K562 (cell line): ENCODE results near the gene SLC30A9. TPM values are rescaled to one million over a fixed set of nuclear protein-coding genes. Genes with fewer than 3 reads are reported as not detected.

ENCODE experiments used
- CCAR2 ChIP-seq: fragments of 200-400 bp; formaldehyde crosslinking; IDR thresholded peaks from 2 replicates; pipeline ENCODE4 v1.6.1; 2017; ENCODE audit warnings: mild to moderate bottlenecking, low read depth, low read length
- CCNT2 ChIP-seq: IDR thresholded peaks from 2 replicates; pipeline ENCODE4 v1.6.1; 2011; ENCODE audit warnings: borderline replicate concordance, low read depth, mild to moderate bottlenecking, moderate library complexity, mixed read lengths, low read length; ENCODE audit not compliant: insufficient read length; ENCODE audit errors: extremely low read depth
- FIP1L1 ChIP-seq: fragments of 200-400 bp; formaldehyde crosslinking; IDR thresholded peaks from 2 replicates; pipeline ENCODE4 v1.6.1; 2018; ENCODE audit warnings: mild to moderate bottlenecking, low read depth, low read length; ENCODE audit not compliant: poor library complexity, severe bottlenecking
- FOXJ3 ChIP-seq: sonication (generic); formaldehyde crosslinking; IDR thresholded peaks from 2 replicates; pipeline ENCODE4 v1.4.0; 2020; ENCODE audit warnings: mild to moderate bottlenecking, missing genetic modification reagents
- HNRNPLL ChIP-seq: fragments of 200-400 bp; formaldehyde crosslinking; IDR thresholded peaks from 2 replicates; pipeline ENCODE4 v1.6.1; 2017; ENCODE audit warnings: low read length, low read depth, mild to moderate bottlenecking; ENCODE audit not compliant: poor library complexity, severe bottlenecking
- KLF16 ChIP-seq: IDR thresholded peaks from 2 replicates; pipeline ENCODE4 v1.6.1; 2016; ENCODE audit warnings: antibody characterized with exemption
- NFXL1 ChIP-seq: fragments of 450-650 bp; formaldehyde crosslinking; IDR thresholded peaks from 2 replicates; pipeline ENCODE4 v1.4.0; 2021; ENCODE audit warnings: mild to moderate bottlenecking
- POLR2H ChIP-seq: IDR thresholded peaks from 2 replicates; pipeline ENCODE4 v1.6.1; 2016; ENCODE audit warnings: missing genetic modification characterization, low read depth, mild to moderate bottlenecking, control low read depth, missing compliant biosample characterization, moderate library complexity
- RBFOX2 ChIP-seq: fragments of 200-400 bp; formaldehyde crosslinking; IDR thresholded peaks from 2 replicates; pipeline ENCODE4 v1.6.1; 2017; ENCODE audit warnings: low read depth, mild to moderate bottlenecking, low read length, moderate library complexity
- RBM14 ChIP-seq: fragments of 200-400 bp; formaldehyde crosslinking; IDR thresholded peaks from 2 replicates; pipeline ENCODE4 v1.6.1; 2018; ENCODE audit warnings: low read depth, mild to moderate bottlenecking, low read length, moderate library complexity, borderline replicate concordance; ENCODE audit not compliant: insufficient read depth
- RHOXF2B ChIP-seq: fragments of 250-450 bp; sonication (Bioruptor Pico); conservative IDR thresholded peaks from 2 replicates; pipeline ENCODE4 v1.5.1; 2021
- SMARCA5 ChIP-seq: fragments of 450-650 bp; IDR thresholded peaks from 2 replicates; pipeline ENCODE4 v1.6.1; 2016
- TAF9B ChIP-seq: fragments of 450-650 bp; IDR thresholded peaks from 2 replicates; pipeline ENCODE4 v1.6.1; 2018; ENCODE audit warnings: mild to moderate bottlenecking; ENCODE audit not compliant: partially characterized antibody
- YY1 ChIP-seq, 3 experiments: IDR thresholded peaks; 2 replicates each; pipeline ENCODE4 v1.6.1; 2011; ENCODE audit warnings: low read length in 2 of 3, mild to moderate bottlenecking in 2 of 3, moderate library complexity in 2 of 3, borderline replicate concordance in 1 of 3, control low read depth in 1 of 3, low read depth in 1 of 3; ENCODE audit not compliant: insufficient read depth in 3 of 3, insufficient replicate concordance in 2 of 3, control insufficient read depth in 1 of 3, insufficient read length in 1 of 3; ENCODE audit errors: extremely low read depth in 1 of 3
- ZNF24 ChIP-seq: fragments of 450-650 bp; IDR thresholded peaks from 2 replicates; pipeline ENCODE4 v1.6.1; 2016
- ZNF282 ChIP-seq: sonication (generic); formaldehyde crosslinking; IDR thresholded peaks from 2 replicates; pipeline ENCODE4 v1.8.1; 2023; ENCODE audit warnings: missing genetic modification reagents
- ZNF766 ChIP-seq: fragments of 200-800 bp; sonication (Bioruptor generic); conservative IDR thresholded peaks from 2 replicates; pipeline ENCODE4 v1.6.1; 2016; ENCODE audit warnings: missing genetic modification characterization, missing compliant biosample characterization
- polyA plus RNA-seq, 8 experiments: library from polyadenylated mRNA; depleted of rRNA in 4 of 8; stranded (reverse) in 5 of 8; unstranded in 3 of 8; fragments of >200 nt; fragmentation: Nextera tagmentation in 2 of 8; fragmentation: Illumina TruSeq in 1 of 8; extraction: Ambion mirVana in 2 of 8; extraction: Trizol in 1 of 8; gene quantifications; 2 replicates each; pipeline versions ENCODE4 v1.2.1 to v1.2.3, GENCODE V29; 2011 to 2014; ENCODE audit warnings: inconsistent platforms in 1 of 8, missing spikeins in 1 of 8
- total RNA-seq, 7 experiments: library from RNA; depleted of rRNA in 6 of 7; stranded (reverse); fragments of >200 nt in 6 of 7; fragmentation: Illumina TruSeq in 2 of 7; extraction: Trizol in 2 of 7; gene quantifications; 2 replicates each; pipeline versions ENCODE4 v1.2.1 to v1.2.3, GENCODE V29; 2011 to 2021; ENCODE audit warnings: low replicate concordance in 1 of 7
- TF ChIP-seq, protein P1 (sequence below), 3 experiments: IDR thresholded peaks in 2 of 3; conservative IDR thresholded peaks in 1 of 3; 2 replicates each; pipeline ENCODE4 v1.5.1; 2011 to 2012; ENCODE audit warnings: low read length in 3 of 3, mild to moderate bottlenecking in 3 of 3, control low read depth in 2 of 3, improper control_type of control experiment in 1 of 3, inconsistent platforms in 1 of 3, low read depth in 1 of 3, mixed read lengths in 1 of 3, moderate library complexity in 1 of 3; ENCODE audit not compliant: insufficient read depth in 2 of 3
- TF ChIP-seq, protein P2 (sequence below): fragments of 250-450 bp; sonication (Bioruptor Pico); IDR thresholded peaks from 2 replicates; pipeline ENCODE4 v1.8.0; 2022; ENCODE audit warnings: inconsistent platforms, mild to moderate bottlenecking, moderate library complexity, borderline replicate concordance
- TF ChIP-seq, protein P3 (sequence below): conservative IDR thresholded peaks from 2 replicates; pipeline ENCODE4 v1.6.1; 2011; ENCODE audit warnings: low read depth, mild to moderate bottlenecking, low read length; ENCODE audit not compliant: control insufficient read depth
- TF ChIP-seq, protein P4 (sequence below): IDR thresholded peaks from 2 replicates; pipeline ENCODE4 v1.6.1; 2012; ENCODE audit warnings: low read depth, low read length, improper control_type of control experiment, borderline replicate concordance

SLC30A9 gene
- total and polyA plus RNA-seq, 9 of the 15 experiments (the other 6 are each of a cell fraction or from before 2014, with no cell fraction given), result 14.7 to 73.5 (median 51.6) TPM

DNA sequence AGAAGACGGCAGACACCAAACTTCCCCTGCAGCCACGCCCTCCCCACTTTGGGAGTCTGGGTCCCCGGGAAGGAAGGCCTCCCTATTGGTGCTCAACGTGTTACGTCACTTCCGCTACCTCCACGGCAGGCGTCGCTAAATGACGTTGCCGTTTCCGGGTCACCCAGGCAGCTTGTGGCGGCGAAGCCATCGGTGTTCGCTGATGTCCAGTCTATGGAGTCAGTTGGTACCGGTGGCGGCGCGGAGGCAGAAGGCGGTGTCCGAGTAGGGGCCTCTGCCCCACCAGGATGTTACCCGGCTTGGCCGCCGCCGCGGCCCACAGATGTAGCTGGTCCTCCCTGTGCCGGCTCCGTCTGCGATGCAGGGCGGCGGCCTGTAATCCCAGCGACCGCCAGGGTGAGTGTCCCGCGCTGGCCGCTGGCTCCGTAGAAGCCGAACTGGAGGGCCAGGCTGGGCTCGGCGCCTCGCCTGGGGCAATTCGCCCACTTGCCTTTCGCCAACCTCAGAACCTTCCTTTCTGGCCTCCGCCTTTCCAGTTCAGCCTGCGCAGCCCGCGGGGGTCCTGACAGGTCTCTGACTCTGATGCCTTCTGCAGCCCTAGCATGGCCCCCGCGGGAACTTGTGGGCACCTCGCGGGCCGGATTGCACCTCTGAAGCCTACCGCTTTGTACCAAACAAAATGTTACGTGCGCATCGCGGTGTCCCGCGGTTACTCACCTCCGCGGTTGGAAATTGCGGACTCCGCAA lies at the start of gene SLC30A9 (continued):
- TF ChIP-seq, protein P1, sequence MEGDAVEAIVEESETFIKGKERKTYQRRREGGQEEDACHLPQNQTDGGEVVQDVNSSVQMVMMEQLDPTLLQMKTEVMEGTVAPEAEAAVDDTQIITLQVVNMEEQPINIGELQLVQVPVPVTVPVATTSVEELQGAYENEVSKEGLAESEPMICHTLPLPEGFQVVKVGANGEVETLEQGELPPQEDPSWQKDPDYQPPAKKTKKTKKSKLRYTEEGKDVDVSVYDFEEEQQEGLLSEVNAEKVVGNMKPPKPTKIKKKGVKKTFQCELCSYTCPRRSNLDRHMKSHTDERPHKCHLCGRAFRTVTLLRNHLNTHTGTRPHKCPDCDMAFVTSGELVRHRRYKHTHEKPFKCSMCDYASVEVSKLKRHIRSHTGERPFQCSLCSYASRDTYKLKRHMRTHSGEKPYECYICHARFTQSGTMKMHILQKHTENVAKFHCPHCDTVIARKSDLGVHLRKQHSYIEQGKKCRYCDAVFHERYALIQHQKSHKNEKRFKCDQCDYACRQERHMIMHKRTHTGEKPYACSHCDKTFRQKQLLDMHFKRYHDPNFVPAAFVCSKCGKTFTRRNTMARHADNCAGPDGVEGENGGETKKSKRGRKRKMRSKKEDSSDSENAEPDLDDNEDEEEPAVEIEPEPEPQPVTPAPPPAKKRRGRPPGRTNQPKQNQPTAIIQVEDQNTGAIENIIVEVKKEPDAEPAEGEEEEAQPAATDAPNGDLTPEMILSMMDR (IDR thresholded peaks at IDR 0.05 in 2 of 3, conservative IDR thresholded peaks at IDR 0.05 in 1 of 3; ENCODE audit: insufficient read depth in 2 of 3, low read depth in 1 of 3, low read length in 3 of 3), result peak; percentile 24 to 44 (median 32); a peak in 3 of 6 replicates
- TF ChIP-seq RBM14 (no peak), FOXJ3 (no peak), TAF9B (peak; percentile 66), RBFOX2 (peak; percentile 95), HNRNPLL (peak; percentile 62), POLR2H (tag) (0 out of 2 replicates have a peak, but pooled peaks have one; percentile 62), CCNT2 (no peak), NFXL1 (CRISPR knock-in tag) (no peak), YY1 (IDR thresholded peaks at IDR 0.05; ENCODE audit: borderline replicate concordance in 1 of 3, control insufficient read depth in 1 of 3, extremely low read depth in 1 of 3, insufficient read depth in 3 of 3, insufficient read length in 1 of 3, insufficient replicate concordance in 2 of 3, low read depth in 1 of 3, low read length in 2 of 3) (peak; percentile 10 to 86 (median 77)), CCAR2 (no peak), FIP1L1 (peak; percentile 58), ZNF282 (CRISPR knock-in tag) (no peak), RHOXF2B (CRISPR knock-in tag) (no peak), KLF16 (no peak), ZNF766 (no peak), SMARCA5 (no peak), ZNF24 (no peak)
- TF ChIP-seq, protein P2, sequence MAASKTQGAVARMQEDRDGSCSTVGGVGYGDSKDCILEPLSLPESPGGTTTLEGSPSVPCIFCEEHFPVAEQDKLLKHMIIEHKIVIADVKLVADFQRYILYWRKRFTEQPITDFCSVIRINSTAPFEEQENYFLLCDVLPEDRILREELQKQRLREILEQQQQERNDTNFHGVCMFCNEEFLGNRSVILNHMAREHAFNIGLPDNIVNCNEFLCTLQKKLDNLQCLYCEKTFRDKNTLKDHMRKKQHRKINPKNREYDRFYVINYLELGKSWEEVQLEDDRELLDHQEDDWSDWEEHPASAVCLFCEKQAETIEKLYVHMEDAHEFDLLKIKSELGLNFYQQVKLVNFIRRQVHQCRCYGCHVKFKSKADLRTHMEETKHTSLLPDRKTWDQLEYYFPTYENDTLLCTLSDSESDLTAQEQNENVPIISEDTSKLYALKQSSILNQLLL (CRISPR knock-in tag), result no peak
- TF ChIP-seq, protein P3, sequence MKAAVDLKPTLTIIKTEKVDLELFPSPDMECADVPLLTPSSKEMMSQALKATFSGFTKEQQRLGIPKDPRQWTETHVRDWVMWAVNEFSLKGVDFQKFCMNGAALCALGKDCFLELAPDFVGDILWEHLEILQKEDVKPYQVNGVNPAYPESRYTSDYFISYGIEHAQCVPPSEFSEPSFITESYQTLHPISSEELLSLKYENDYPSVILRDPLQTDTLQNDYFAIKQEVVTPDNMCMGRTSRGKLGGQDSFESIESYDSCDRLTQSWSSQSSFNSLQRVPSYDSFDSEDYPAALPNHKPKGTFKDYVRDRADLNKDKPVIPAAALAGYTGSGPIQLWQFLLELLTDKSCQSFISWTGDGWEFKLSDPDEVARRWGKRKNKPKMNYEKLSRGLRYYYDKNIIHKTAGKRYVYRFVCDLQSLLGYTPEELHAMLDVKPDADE, result peak; percentile 64; the same call in 1 of the 2 replicates
- TF ChIP-seq, protein P4, sequence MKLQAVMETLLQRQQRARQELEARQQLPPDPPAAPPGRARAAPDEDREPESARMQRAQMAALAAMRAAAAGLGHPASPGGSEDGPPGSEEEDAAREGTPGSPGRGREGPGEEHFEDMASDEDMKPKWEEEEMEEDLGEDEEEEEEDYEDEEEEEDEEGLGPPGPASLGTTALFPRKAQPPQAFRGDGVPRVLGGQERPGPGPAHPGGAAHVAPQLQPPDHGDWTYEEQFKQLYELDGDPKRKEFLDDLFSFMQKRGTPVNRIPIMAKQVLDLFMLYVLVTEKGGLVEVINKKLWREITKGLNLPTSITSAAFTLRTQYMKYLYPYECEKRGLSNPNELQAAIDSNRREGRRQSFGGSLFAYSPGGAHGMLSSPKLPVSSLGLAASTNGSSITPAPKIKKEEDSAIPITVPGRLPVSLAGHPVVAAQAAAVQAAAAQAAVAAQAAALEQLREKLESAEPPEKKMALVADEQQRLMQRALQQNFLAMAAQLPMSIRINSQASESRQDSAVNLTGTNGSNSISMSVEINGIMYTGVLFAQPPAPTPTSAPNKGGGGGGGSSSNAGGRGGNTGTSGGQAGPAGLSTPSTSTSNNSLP, result no peak
